ENCODE results near the gene MAML1.

The MAML1 gene

GRCh38 chr5:179824745-179825112 lies 92.1 kb downstream of the MAML1 start:
- no peak for DNase-seq

GRCh38 chr5:179825655-179826182 lies 93.1 kb downstream of the MAML1 start:
- DNase-seq: no peak
